Measurements from ENCODE around the gene BORCS8.
"Not testable (repeated sequence)": the region's sequence is repeated elsewhere in the genome, so short reads cannot be mapped to it uniquely, and the experiment has no call there.

Gene BORCS8

DNA sequence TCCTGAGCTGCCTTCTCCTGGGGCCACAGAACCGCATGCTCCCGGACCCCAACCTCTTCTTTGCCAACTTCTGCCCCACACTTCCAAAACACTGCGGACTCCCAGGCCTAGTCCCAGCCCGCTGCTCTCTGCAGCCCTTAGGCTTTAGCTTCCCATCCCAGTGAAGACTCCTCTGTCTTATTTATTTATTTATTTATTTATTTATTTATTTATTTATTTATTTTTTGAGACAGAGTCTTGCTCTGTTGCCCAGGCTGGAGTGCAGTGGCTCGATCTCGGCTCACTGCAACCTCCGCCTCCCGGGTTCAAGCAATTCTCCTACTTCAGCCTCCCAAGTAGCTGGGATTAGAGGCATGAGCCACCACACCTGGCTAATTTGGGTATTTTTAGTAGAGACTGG is 43.4 kb downstream of the BORCS8 start:
- H3K4me1 ChIP-seq (ENCODE audit: control insufficient read depth, insufficient read depth, low read length); H3K27ac ChIP-seq (ENCODE audit: insufficient read depth, low read depth, low read length, poor library complexity, severe bottlenecking); H3K36me3 ChIP-seq (ENCODE audit: control insufficient read depth, insufficient read depth, low read length); H3K9me3 ChIP-seq (ENCODE audit: control insufficient read depth, low read length); H3K4me3 ChIP-seq (ENCODE audit: insufficient read depth, low read depth, low read length); H3K27me3 ChIP-seq (ENCODE audit: control insufficient read depth, insufficient read depth, low read length, poor library complexity, severe bottlenecking): not testable (repeated sequence)
- 89 to 91% methylated on average over 8 of the region's 8 CpGs for WGBS, 2 experiments

DNA sequence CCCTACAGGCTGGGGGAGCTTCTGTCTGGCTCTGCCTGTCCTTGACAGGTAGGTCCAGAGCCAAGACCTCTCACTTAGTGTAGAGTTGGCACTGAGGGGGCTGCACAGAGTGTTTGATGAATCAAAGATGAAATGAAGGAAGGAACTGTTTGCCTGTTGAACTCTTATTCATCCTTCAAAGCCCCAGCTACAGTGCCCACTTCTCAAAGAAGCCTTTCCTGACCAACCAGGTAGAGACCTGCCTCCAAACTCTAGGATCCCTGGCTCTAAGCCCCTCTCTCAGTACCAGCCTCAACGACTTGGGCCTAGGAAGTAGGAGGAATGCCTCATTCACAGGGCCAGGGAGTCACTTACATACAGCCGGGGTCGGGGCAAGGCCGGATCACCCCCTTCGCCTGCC is 44.6 kb downstream of the BORCS8 start:
- no peaks in the 10 kb centered on the region for H3K4me1 ChIP-seq (ENCODE audit: control insufficient read depth, insufficient read depth, low read length)
- WGBS, 2 experiments, result 88 to 90% methylated on average over 5 of the region's 5 CpGs
- no peak overlapping the region for H3K27ac ChIP-seq (ENCODE audit: insufficient read depth, low read depth, low read length, poor library complexity, severe bottlenecking)
- no peaks in the 10 kb centered on the region for H3K27me3 ChIP-seq (ENCODE audit: control insufficient read depth, insufficient read depth, low read length, poor library complexity, severe bottlenecking)
- no peak overlapping the region for H3K4me3 ChIP-seq (ENCODE audit: insufficient read depth, low read depth, low read length)
- no peaks in the 10 kb centered on the region for H3K9me3 ChIP-seq (ENCODE audit: control insufficient read depth, low read length)
- H3K36me3 ChIP-seq (ENCODE audit: control insufficient read depth, insufficient read depth, low read length), result no peaks in the 10 kb centered on the region

DNA sequence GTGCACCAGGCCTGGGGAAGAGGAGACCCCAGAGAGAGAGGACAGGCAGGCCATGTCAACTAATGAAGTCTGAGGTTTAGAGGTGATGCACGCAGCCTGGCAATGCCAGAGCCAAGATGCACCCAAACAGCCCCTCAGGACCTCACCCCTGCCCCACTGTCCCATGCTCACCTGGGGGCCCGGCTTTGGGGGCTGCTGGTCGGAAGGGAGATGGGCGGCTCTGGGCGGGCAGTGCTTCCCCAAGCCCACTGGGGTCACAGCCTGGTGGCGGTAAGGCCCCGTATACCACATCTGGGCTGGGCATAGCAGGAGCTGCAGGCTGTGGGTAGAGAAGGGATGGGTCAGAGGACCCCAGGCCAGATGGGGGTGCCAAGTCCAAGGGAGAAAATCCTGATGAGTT is 45.1 kb downstream of the BORCS8 start:
- Histone ChIP-seq H3K27ac (ENCODE audit: insufficient read depth, low read depth, low read length, poor library complexity, severe bottlenecking) (no peak overlapping the region), H3K4me3 (ENCODE audit: insufficient read depth, low read depth, low read length) (no peak overlapping the region)
- WGBS, 2 experiments, result 89 to 92% methylated on average over 7 of the region's 7 CpGs

DNA sequence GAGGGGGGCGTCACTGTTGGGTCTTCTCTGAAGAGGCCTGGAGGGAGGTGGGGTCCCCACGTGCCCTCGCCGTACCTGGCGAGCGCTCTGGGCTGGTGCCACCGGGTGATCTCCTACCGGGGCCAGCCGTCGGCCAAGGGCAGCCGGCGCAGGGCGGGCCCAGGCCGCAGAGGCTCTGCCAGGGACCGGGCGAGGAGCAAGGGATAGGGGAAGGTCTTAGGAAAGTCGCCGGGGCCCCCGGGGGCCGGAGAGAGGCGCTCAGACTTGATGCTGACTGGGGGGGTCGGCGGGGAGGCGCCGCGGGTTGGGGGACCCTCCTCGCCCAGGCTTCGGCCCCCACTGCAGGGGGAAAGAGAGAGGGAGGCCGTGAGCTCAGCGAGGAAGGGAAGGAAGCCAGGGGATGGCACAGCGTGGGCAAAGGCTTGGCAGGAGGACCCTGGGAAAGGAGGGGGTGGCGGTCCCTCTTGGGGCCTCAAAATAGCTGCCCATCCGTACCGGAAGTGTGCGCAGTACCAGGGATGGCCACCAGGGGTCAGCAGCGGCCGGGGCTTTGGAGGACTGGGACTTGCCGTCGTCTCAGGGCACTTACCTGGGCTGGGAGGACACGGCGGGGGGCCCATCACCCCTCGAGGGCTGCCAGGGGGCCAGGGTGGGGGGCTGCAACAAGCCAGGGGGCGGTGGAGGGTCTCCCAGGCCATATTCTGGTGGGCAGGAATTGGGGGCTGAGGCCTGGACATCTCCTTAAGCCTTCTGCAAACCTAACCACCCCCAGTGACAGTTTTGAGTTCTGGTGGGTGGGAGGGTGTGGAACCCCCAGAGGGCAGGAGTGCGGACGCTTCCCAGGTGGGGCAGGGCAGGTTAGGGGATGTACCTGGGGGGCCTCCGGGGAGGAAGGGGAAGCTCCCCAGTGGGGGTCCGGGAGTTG is 46.0 kb downstream of the BORCS8 start:
- WGBS, 2 experiments, result 58% methylated on average over 47 of the region's 47 CpGs
- Histone ChIP-seq H3K9me3 (ENCODE audit: control insufficient read depth, low read length) (no peaks in the 10 kb centered on the region), H3K27ac (ENCODE audit: insufficient read depth, low read depth, low read length, poor library complexity, severe bottlenecking) (no peak overlapping the region)

More for the DNA sequence above, 45.1 kb downstream of the BORCS8 start:
- no peaks in the 10 kb centered on the region for H3K9me3 ChIP-seq (ENCODE audit: control insufficient read depth, low read length)
- no peaks in the 10 kb centered on the region for H3K36me3 ChIP-seq (ENCODE audit: control insufficient read depth, insufficient read depth, low read length)
- H3K27me3 ChIP-seq (ENCODE audit: control insufficient read depth, insufficient read depth, low read length, poor library complexity, severe bottlenecking), result no peaks in the 10 kb centered on the region
- no peaks in the 10 kb centered on the region for H3K4me1 ChIP-seq (ENCODE audit: control insufficient read depth, insufficient read depth, low read length)

DNA sequence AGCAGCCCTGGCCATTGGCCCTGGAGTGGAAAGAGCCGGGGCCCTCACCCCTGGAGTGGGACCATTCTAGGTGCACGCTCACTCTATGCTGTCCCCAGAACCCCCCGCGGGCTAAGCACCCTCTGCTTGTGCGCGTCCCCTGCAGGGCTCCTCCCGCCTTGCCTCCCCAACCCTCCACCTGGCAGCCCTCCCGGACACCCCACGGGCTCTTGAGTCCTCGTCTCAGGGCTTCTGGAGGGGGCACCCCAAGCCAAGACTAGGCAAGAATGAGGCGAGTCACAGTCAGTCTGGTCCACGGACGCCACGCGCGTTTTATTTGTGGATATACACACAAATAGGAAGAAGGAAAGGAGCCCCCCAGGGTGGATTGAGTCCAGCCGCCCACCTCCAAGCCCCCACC is 46.7 kb downstream of the BORCS8 start:
- Histone ChIP-seq H3K4me3 (ENCODE audit: insufficient read depth, low read depth, low read length) (no peak overlapping the region), H3K27me3 (ENCODE audit: control insufficient read depth, insufficient read depth, low read length, poor library complexity, severe bottlenecking) (no peaks in the 10 kb centered on the region), H3K4me1 (ENCODE audit: control insufficient read depth, insufficient read depth, low read length) (no peaks in the 10 kb centered on the region), H3K9me3 (ENCODE audit: control insufficient read depth, low read length) (no peaks in the 10 kb centered on the region), H3K36me3 (ENCODE audit: control insufficient read depth, insufficient read depth, low read length) (no peaks in the 10 kb centered on the region), H3K27ac (ENCODE audit: insufficient read depth, low read depth, low read length, poor library complexity, severe bottlenecking) (no peak overlapping the region)
- 92% methylated on average over 17 of the region's 17 CpGs for WGBS, 2 experiments

More for the DNA sequence above, 46.0 kb downstream of the BORCS8 start:
- H3K27me3 ChIP-seq (ENCODE audit: control insufficient read depth, insufficient read depth, low read length, poor library complexity, severe bottlenecking), result no peaks in the 10 kb centered on the region
- H3K36me3 ChIP-seq (ENCODE audit: control insufficient read depth, insufficient read depth, low read length), result no peaks in the 10 kb centered on the region
- H3K4me1 ChIP-seq (ENCODE audit: control insufficient read depth, insufficient read depth, low read length), result no peaks in the 10 kb centered on the region
- H3K4me3 ChIP-seq (ENCODE audit: insufficient read depth, low read depth, low read length), result no peak overlapping the region

DNA sequence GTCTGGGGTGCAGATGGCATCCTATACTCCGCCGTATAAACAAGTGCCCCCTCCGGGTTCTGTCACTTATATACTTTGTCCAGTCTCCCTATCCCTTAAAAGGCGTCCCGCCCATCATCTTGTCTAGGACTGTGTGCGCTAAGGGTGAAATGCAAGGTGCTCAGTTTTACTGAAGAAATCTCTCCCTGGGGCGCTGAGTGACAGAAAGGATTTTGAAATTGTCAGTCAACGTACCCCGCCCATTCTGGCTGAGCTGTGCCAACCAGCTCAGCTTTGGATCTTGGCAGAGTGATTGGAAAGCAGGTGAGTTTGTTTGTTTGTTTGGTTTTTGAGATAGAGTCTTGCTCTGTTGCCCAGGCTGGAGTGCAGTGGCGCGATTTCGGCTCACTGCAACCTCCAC is 49.6 kb downstream of the BORCS8 start:
- peaks cover 3% of the 10 kb centered on the region for H3K4me1 ChIP-seq (ENCODE audit: control insufficient read depth, insufficient read depth, low read length)
- H3K27ac ChIP-seq (ENCODE audit: insufficient read depth, low read depth, low read length, poor library complexity, severe bottlenecking), result no peak overlapping the region
- H3K9me3 ChIP-seq (ENCODE audit: control insufficient read depth, low read length), result no peaks in the 10 kb centered on the region
- WGBS, 2 experiments, result 90 to 92% methylated on average over 12 of the region's 12 CpGs
- no peak overlapping the region for H3K4me3 ChIP-seq (ENCODE audit: insufficient read depth, low read depth, low read length)
- no peaks in the 10 kb centered on the region for H3K36me3 ChIP-seq (ENCODE audit: control insufficient read depth, insufficient read depth, low read length)
- H3K27me3 ChIP-seq (ENCODE audit: control insufficient read depth, insufficient read depth, low read length, poor library complexity, severe bottlenecking), result peaks cover 7% of the 10 kb centered on the region

DNA sequence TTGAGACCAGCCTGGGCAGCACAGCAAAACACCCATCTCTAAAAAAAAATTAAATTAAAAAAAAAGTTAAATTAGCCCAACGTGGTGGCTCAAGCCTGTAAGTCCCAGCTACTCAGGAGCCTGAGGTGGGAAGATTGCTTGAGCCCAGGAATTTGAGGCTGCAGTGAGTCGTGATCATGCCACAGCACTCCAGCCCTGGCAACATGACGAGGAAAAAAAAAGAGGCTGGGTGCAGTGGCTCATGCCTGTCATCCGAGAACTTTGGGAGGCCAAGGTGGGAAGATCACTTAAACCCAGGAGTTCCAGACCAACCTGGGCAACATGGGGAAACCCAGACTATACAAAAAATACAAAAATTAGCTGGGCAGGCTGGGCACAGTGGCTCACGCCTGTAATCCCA is 51.5 kb downstream of the BORCS8 start:
- H3K27me3 ChIP-seq (ENCODE audit: control insufficient read depth, insufficient read depth, low read length, poor library complexity, severe bottlenecking), result peaks cover 11% of the 10 kb centered on the region
- H3K27ac ChIP-seq (ENCODE audit: insufficient read depth, low read depth, low read length, poor library complexity, severe bottlenecking), result no peak overlapping the region
- no peak overlapping the region for H3K4me3 ChIP-seq (ENCODE audit: insufficient read depth, low read depth, low read length)
- no peaks in the 10 kb centered on the region for H3K36me3 ChIP-seq (ENCODE audit: control insufficient read depth, insufficient read depth, low read length)
- peaks cover 9% of the 10 kb centered on the region for H3K4me1 ChIP-seq (ENCODE audit: control insufficient read depth, insufficient read depth, low read length)
- 69 to 73% methylated on average over 5 of the region's 5 CpGs for WGBS, 2 experiments
- H3K9me3 ChIP-seq (ENCODE audit: control insufficient read depth, low read length), result no peaks in the 10 kb centered on the region

DNA sequence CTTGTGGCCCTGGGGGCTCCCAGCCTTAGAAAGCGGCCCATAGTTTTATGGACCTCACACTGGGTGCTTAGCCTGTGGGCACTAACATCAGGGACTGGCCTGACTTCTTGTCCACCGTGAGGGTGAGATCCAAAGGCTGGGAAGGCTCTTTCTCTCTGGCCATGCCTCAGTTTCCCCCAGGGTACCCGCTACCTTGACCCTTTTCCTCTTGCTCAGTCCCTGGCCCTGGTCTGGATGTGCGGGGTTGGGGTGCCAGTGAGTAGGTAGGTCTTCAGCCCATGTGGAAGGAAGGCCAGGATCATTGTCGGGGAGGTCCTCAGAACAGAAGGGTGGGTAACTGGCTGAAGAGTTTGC is 52.1 kb downstream of the BORCS8 start:
- no peak overlapping the region for H3K27ac ChIP-seq (ENCODE audit: insufficient read depth, low read depth, low read length, poor library complexity, severe bottlenecking)
- H3K4me3 ChIP-seq (ENCODE audit: insufficient read depth, low read depth, low read length), result no peak overlapping the region
- no peaks in the 10 kb centered on the region for H3K36me3 ChIP-seq (ENCODE audit: control insufficient read depth, insufficient read depth, low read length)
- no peaks in the 10 kb centered on the region for H3K9me3 ChIP-seq (ENCODE audit: control insufficient read depth, low read length)
- WGBS, 2 experiments, result 43% methylated on average over 5 of the region's 5 CpGs
- H3K27me3 ChIP-seq (ENCODE audit: control insufficient read depth, insufficient read depth, low read length, poor library complexity, severe bottlenecking), result peaks cover 11% of the 10 kb centered on the region
- H3K4me1 ChIP-seq (ENCODE audit: control insufficient read depth, insufficient read depth, low read length), result peaks cover 9% of the 10 kb centered on the region

DNA sequence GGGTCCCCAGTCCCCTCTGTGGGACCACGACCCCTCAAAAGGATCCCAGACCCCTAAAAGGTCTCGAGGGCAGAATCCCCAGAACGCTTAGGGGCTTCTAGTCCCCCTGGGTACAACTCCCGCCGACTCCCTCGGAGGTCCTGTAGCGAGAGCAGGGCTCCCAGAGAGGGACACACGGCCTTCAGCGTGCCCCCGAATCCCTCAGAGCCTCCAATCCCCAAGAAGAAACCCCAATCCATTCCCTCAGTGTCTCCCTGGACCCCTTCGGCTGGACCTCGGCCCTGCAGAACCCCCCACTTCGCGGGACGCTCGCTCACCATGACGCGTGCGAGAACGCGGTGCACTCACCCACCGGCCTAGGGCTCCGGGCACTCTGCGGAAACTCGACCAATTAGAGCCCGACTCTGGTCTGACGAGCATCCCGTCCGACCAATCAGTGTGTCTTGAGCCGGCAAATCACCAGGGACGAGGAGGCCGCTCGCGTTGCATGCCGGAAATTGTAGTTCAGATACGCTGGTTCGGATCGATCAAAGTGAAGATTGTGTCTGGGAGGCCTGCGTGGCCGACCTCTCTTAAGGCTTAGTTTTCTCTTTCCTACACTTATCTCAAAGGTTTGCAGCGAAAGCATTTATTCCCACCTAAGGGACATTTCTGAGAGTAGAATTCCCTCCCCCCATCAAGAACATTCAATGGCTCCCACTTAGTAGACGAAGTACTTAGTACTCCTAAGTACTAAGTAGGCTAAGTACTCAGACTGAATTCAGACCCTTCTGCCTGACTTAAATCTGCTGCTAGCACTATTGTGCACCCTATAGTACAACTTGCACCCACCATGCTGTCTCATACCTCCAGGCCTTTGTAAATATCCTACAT is 53.6 kb downstream of the BORCS8 start, which contains the start of gene TMEM161A:
Gene TMEM161A, minus strand, starts transcription at position 370 of the 873 bp plus-strand sequence. Its CDS starts 50 bp downstream, at position 320.
- H3K4me3 ChIP-seq (ENCODE audit: insufficient read depth, low read depth, low read length), result peak within 1 kb of the TSS; percentile 89
- 3% methylated on average over 42 of the region's 42 CpGs for WGBS, 2 experiments
- peaks cover 11% of the 10 kb centered on the region for H3K27me3 ChIP-seq (ENCODE audit: control insufficient read depth, insufficient read depth, low read length, poor library complexity, severe bottlenecking)
- H3K36me3 ChIP-seq (ENCODE audit: control insufficient read depth, insufficient read depth, low read length), result no peaks in the 10 kb centered on the region
- no peaks in the 10 kb centered on the region for H3K9me3 ChIP-seq (ENCODE audit: control insufficient read depth, low read length)
- H3K4me1 ChIP-seq (ENCODE audit: control insufficient read depth, insufficient read depth, low read length), result peaks cover 9% of the 10 kb centered on the region
- H3K27ac ChIP-seq (ENCODE audit: insufficient read depth, low read depth, low read length, poor library complexity, severe bottlenecking), result no peak within 1 kb of the TSS

DNA sequence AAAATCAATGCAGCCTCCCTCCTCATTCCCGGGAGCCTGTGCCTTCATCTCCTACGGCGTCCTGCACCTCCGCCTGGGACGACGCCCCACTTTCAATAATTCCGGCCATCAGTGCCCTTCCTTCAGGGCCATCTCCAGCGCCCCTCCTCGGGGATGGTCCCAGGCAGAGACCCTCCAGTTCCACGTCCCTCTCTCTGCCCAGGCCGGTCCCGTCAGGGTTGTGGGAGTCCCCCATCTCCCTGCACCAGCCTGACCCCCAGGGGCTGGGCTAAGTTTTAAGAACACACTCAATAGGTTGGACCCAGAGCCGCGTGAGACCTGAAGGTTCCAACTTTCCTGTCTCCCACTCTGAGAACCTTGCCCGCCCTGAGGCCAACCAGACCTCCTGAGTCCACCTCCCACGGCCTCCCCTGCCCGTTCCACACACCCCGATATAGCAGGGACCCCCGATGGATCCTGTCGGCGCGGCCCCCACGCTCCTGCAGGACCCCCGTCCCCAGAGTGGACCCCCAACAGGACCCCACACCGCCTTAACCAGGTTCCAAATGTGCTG is 54.3 kb downstream of the BORCS8 start:
- H3K9me3 ChIP-seq (ENCODE audit: control insufficient read depth, low read length), result no peaks in the 10 kb centered on the region
- no peak overlapping the region for H3K27ac ChIP-seq (ENCODE audit: insufficient read depth, low read depth, low read length, poor library complexity, severe bottlenecking)
- H3K27me3 ChIP-seq (ENCODE audit: control insufficient read depth, insufficient read depth, low read length, poor library complexity, severe bottlenecking), result peaks cover 11% of the 10 kb centered on the region
- peaks cover 9% of the 10 kb centered on the region for H3K4me1 ChIP-seq (ENCODE audit: control insufficient read depth, insufficient read depth, low read length)
- H3K36me3 ChIP-seq (ENCODE audit: control insufficient read depth, insufficient read depth, low read length), result no peaks in the 10 kb centered on the region
- peak overlapping the region; percentile 89 for H3K4me3 ChIP-seq (ENCODE audit: insufficient read depth, low read depth, low read length)
- 33 to 35% methylated on average over 25 of the region's 25 CpGs for WGBS, 2 experiments
